Vein endothelial cell (primary cell): ENCODE results near the gene KCTD18. TPM values are rescaled to one million over a fixed set of nuclear protein-coding genes. Genes with fewer than 3 reads are reported as not detected.

ENCODE experiments used
- total RNA-seq: library from RNA; depleted of rRNA; stranded (reverse); fragments of >200 nt; gene quantifications from 2 replicates; pipeline ENCODE4 v1.2.3, GENCODE V29; 2012

The KCTD18 gene
- 8.6 and 9.1 TPM in 2 replicates for total RNA-seq

DNA sequence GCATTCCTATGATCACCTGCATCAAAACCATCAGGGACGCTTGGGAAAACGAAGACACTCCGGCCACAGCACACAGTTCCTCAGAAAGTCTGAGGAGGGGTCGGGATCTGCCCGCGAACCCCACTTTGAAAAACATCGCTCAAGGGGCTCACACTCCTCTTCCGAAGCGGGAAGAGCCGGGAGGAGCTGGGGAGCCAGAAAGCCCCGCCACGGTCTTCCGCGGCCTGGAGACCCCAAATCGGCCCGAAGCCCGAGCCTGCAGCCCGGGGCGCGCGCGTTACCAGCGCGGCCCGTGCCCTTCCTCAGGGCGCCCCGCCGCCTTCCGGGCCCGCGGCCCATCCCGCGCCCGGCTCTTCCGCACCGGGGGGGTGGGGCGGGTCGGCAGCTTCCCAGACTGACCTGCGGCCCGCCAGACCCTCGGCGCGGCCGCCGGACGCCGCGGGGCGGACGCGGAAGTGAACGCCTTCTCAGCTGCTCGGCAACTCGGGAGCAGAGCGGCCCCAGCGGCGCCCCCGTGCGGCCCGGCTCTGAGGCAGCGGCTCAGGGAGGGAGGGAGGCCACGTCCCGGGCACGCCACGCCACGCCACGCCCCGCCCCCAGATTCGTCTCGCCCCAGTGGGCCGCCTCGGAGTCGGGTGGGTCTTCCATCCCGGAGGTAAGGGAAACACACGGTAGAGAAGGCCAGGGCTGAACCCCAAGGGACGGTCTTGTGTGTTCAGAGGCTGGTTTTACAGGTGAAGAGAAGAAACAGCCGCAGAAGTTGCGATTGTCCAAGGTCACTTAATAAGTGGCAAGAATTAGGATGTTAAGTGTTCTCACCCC lies at the start of gene KCTD18:
Gene KCTD18 (minus strand): TSS at position 457 of the 822 bp plus-strand sequence. CDS start 3,052 bp downstream, outside the sequence.

DNA sequence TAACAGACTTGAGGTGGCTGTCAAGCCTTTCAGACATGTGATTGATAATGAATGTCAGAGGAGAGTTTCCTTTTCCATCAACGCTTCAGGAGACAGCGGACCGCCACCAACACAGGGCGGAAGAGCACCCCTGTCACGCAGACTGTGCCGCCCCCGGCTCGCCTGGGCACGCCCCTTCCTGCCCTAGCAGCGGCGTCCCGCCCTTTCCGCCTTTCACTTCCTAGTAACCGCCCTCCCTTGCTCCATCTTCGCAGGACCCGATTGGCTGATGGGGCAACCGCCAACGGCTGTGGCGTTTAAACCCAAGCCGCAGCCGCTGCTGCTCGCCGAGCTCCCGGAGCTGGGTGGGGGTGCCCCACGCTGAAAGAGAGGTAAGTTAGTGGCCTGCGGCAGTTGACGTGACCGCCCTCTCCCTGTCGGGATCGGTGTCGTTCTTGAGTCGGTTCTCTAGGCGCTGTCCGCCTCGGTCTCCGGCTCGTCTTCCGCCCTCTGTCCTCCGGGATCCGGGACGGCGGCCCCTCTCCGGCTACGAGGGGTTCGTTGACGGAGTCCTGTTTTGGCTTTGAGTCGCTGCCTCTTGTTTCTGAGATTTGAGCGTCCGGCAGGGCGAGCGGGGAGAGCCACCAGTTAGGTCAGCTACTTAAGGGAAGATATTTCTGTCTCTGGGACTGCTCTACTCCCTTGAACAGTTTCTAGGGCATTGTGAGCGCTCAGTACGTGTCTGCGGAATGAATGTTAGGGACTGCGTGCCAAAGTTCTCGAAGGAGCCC lies 16.2 kb upstream of the KCTD18 start, which contains the start of gene SGO2:
Gene SGO2 (plus strand): TSS at position 326 of the 770 bp plus-strand sequence. CDS start 6,769 bp downstream, outside the sequence.

Other genes with a start within 250 kb of the KCTD18 start
- gene SPATS2L, start 203.4 kb downstream of the KCTD18 start, total RNA-seq = 38.9 and 43.2 TPM in 2 replicates
- gene SGO2, start 16.1 kb upstream of the KCTD18 start, total RNA-seq = 6.2 and 10.7 TPM in 2 replicates
- gene AOX1, start 75.9 kb upstream of the KCTD18 start, total RNA-seq = 6.8 and 10.1 TPM in 2 replicates